SIG-M5 treated with dmso at 0.1 percent for 504 hours (cell line): ENCODE measurements around the gene PRR23C.
"Not testable (repeated sequence)": the region's sequence is repeated elsewhere in the genome, so short reads cannot be mapped to it uniquely, and the experiment has no call there.

Experiments used
- DNase-seq: peaks from one replicate; lab custom pipeline; 2025; ENCODE audit not compliant: unreplicated experiment; lab: John Stamatoyannopoulos, UW

PRR23C gene

DNA sequence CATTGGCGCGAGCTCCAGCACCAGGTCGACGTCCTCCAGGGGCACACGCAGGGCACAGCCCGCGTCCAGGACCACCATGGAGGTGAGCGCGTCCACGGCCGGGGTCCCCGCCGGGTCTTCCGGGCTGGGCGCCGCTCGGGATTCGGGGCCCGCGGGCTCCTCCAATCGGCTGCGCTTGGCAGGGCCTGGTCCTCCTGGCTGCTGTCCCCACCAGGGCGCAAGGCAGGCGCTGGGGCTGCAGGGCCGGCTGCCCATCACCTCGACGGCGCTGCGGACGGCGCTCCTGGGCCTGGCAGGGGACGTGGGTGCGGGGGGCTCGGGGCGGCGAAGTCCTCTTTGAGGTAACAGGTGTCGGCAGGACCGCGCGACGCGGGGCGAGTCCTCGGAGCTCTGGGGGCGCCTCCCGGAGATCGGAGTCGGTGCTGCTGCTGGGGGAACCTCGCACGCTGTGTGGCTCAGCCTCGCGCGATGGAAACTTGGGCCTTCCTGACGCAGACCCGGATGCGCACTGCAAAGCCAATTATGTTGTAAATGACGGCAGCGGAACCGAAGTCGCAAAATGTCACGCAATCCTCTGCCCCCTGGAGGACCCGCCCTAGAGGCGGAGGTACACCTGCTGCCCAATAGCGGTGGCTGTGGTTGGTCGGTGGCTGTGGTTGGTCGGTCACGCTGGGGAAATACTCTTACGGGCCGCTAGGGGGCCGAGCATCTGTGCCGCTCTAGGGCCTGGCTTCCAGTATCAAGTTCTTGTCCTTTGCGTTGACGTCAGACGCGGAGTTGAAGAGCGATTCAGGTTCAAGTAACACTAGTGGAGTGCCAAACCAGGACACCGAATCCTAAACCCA lies at the start of gene PRR23C:
TSS of gene PRR23C (minus strand) at position 527 of the 845 bp plus-strand sequence. CDS start at position 255, 272 bp downstream.
- no peak for DNase-seq

- DNase-seq: no peak
Measured at GRCh38 chr3:139093840-139094239, 49.1 kb upstream of the PRR23C start.

DNA sequence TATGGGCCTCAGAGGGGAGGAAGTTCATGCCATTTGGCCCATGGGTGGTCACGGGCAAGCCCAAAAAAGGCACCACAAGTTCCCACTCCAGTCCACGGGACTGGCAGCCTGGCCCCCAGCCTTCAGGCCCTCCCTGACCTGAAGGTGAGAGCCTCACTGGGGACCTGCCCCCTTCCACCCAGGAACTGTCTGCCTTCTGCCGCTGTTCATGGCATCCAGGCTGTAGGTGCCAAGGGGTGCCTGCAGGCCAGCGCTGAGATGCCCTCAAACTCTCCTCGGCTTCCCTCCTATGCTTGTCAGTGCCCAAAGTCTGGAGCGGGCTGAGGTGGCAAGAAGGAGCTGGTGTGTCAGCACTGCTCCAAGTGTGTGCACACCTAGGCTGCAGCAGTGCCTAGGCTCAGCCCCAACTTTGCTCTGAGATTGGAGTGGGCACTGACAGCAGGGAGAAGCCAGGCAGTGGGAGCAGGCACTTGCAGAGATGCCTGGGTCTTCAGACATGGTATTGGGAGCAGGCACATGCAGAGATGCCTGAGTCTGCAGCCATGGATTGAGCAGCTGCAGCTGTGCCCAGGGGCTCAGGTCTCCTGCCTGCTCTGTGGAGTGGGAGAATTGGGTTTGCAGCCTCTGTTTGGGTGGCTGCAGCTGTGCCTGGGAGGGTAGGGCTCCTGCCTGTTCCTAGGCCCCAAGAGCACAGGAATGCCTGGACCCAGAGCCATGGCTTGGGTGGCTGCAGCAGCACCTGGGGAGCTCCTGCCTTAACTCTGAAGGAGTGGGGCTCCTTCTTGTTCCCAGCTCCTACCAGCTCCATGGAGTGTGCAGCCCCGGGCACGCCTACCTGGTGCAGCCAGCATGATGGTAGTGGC lies 44.0 kb upstream of the PRR23C start:
- no peak for DNase-seq

DNA sequence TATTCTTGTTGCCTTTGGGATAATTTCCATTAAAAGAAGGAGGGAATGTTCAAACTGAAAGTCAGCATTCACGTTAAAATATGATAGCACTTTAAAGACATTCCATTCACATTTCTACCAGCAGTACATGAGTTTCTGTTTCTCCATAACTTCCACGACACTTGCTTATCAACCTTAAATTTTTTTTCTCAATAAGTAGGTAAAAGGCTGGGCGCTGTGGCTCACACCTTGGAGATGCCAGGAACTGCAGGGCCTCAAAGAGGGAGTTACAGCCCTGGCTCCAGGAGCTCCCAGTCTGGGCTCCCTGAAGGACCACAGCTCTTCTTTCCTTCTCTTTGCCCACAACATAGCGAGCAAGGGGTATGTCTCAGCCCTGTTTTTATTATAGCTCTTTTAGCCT lies 42.9 kb upstream of the PRR23C start:
- DNase-seq: no peak

GRCh38 chr3:139084176-139084575 lies 39.5 kb upstream of the PRR23C start:
- no peak for DNase-seq

- DNase-seq: peak; percentile 9
Measured at GRCh38 chr3:139074565-139075115, 29.9 kb upstream of the PRR23C start.

DNA sequence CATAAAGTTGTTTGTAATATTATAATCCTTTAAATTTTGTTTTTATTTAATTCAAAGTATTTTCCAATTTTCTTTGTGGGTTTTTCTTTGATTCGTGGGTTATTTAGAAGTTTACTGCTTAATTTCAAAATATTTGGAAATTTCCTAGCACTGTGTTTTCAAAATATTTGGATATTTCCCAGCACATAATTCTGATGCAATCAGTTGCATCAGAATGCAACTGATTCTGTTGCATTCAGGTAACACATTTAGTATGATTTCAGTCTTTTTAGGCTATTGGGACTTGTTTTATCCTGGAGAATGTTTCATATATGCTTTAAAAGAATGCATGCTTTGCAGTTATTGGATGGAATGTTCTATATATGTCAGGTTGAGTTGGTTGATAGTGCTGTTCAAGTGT lies 18.2 kb upstream of the PRR23C start:
- no peak for DNase-seq

GRCh38 chr3:139052802-139053600 lies 8.3 kb upstream of the PRR23C start:
- no peak for DNase-seq

GRCh38 chr3:139043554-139044365 lies 932 bp downstream of the PRR23C start:
- no peak for DNase-seq

- DNase-seq: no peak
Measured at GRCh38 chr3:139037478-139037877, 7.2 kb downstream of the PRR23C start.

DNA sequence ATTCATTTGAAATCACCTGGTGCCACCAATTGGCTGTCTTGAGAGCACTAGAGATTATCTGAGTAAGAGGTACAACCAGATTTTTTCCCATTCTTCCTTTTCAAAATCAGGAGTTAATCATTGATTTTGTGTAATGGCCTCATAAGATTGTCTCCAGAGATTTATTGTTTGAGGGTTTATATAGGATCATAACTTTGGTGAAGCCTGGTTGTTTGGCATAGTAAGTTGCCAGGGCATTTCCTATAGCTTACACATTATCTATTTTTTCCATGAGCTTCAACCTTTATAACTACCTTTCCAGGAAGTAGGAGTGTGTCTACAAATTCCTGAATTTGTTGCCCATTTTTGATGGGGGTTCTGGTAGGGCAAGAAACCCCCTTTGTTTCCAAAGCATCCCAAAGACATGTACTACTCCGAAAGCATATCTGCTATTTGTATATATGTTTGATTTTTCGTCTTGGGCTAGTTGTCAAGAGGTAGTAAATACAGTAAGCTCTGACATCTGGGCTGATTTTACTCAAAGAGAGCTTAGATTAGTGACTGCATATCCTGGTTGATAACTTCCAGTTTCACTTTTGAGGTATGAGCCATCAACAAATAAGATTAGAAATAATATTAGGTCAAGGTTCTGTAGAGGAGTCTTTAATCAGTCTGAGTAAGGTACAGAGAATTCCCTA lies 12.2 kb downstream of the PRR23C start:
- no peak for DNase-seq

DNA sequence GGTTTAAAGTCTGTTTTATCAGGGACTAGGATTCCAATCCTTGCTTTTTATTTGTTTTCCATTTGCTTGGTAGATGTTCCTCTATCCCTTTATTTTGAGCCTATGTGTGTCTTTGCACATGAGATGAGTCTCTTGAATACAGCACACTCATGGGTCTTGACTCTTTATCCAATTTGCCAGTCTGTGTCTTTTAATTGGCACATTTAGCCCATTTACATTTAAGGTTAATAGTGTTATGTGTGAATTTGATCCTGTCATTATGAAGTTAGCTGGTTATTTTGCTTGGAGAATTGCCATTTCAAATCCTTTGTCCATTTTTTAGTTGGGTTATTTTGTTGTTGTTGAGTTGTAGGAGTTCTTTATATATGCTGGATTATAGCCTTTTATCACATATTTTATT lies 14.1 kb downstream of the PRR23C start:
- DNase-seq: not testable (repeated sequence)

DNA sequence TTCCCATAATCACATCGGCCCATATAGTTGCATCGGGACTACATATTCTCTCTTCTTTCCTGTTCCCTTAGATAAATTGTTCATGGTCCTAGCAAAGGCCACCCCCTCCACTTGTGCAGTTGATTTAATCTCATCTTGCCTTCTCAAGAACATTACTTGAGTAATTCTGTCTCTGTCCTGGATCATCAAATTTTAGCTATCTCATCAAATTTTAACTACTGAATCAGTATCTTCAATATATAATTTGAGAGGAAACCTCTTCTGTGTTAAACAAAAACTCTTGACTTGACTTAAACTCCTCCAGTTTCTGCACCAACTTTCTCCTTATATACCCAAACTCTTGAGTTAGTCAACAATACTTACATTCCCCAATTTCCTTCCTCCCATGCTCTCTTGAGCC lies 19.7 kb downstream of the PRR23C start:
- DNase-seq: no peak

DNA sequence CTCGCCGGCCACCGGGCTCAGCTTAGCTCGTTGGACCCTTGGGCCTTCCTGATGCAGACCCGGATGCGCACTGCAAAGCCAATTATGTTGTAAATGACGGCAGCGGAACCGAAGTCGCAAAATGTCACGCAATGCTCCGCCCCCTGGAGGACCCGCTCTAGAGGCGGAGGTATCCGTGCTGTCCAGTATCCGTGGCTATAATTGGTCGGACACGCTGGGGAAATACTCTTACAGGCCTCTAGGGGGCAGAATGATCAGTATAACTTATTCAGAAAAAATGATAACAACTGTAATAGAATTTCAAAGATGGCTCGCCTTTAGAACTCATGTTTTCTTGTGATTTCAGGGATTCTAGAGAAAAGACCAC lies 23.8 kb downstream of the PRR23C start, which contains the start of gene PRR23B:
TSS of gene PRR23B (minus strand) at position 59 of the 367 bp plus-strand sequence. CDS start 265 bp downstream, outside the sequence.
- no peak for DNase-seq

- no peak for DNase-seq
Measured at GRCh38 chr3:139020036-139020867, 24.4 kb downstream of the PRR23C start.

DNA sequence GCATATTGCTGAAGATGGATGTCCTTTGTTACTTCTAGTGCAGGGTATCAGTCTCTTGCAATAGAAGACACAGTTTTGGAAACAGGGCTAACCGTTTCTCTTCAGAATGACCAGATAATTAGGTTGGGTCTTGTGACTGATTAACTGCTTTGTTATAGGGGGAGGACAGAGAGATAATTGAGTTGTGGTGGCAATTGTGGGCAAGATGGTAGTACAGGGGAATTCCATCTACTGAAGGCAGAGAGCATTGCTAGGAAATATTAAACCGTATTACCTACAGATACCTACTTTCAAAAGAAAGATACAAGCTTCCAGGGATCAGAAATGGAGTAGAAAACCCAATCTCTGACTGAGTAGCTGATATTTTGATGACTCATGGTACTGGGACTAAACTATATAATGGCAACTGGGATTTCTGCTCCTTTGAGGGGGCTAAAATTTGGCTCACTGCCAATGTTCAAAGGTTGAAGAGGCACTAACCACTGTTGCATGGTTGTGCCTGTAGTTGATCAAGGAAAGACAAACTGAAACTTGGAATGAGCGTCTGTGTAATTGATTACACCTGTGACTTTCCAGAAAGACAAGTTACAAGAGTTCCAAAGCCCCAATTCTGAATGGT lies 28.2 kb downstream of the PRR23C start:
- DNase-seq: no peak

GRCh38 chr3:139006051-139006716 lies 38.5 kb downstream of the PRR23C start, which contains the start of gene PRR23A:
TSS of gene PRR23A (minus strand) at chr3:139006268. CDS start at chr3:139006268, 0 bp downstream.
- no peak for DNase-seq
